Mesendoderm (in vitro differentiated cells): ENCODE measurements around the gene PLEKHG1.

Experiments
- DNase-seq: peaks from one replicate; pipeline ENCODE4 v3.0.0; 2013
- H2AK5ac ChIP-seq: 2 replicates; pipeline ENCODE4 v1.6.1; 2013; ENCODE audit warnings: low read length, inconsistent platforms
- H2BK120ac ChIP-seq: 2 replicates; pipeline ENCODE4 v1.6.1; 2013; ENCODE audit warnings: low read depth, mild to moderate bottlenecking, low read length, moderate library complexity, mixed read lengths
- H2BK15ac ChIP-seq: replicated peaks from 2 replicates; pipeline ENCODE4 v1.6.1; 2013; ENCODE audit warnings: low read depth, mild to moderate bottlenecking, moderate library complexity
- H2BK5ac ChIP-seq: 2 replicates; pipeline ENCODE4 v1.6.1; 2013; ENCODE audit warnings: low read length, inconsistent platforms
- H3K18ac ChIP-seq: 2 replicates; pipeline ENCODE4 v1.6.1; 2013; ENCODE audit warnings: mild to moderate bottlenecking, low read length, mixed read lengths
- H3K23ac ChIP-seq: one replicate; pipeline ENCODE4 v1.6.1; 2013; ENCODE audit warnings: low read length
- H3K27ac ChIP-seq: 2 replicates; pipeline ENCODE4 v1.5.1; 2013; ENCODE audit warnings: low read depth, mild to moderate bottlenecking, inconsistent platforms, low read length, moderate library complexity
- H3K27me3 ChIP-seq: 2 replicates; pipeline ENCODE4 v1.6.1; 2013; ENCODE audit warnings: low read length, control low read depth, mild to moderate bottlenecking, inconsistent platforms; ENCODE audit not compliant: insufficient read depth, poor library complexity
- H3K36me3 ChIP-seq: 2 replicates; pipeline ENCODE4 v1.6.1; 2013; ENCODE audit warnings: low read length, inconsistent platforms; ENCODE audit not compliant: control insufficient read depth, insufficient read depth
- H3K4ac ChIP-seq: one replicate; pipeline ENCODE4 v1.6.1; 2013; ENCODE audit warnings: low read depth, mild to moderate bottlenecking, low read length, moderate library complexity
- H3K4me1 ChIP-seq: 2 replicates; pipeline ENCODE4 v1.6.1; 2013; ENCODE audit warnings: low read depth, low read length, inconsistent platforms; ENCODE audit not compliant: control insufficient read depth
- H3K4me2 ChIP-seq: 2 replicates; pipeline ENCODE4 v1.6.1; 2013; ENCODE audit warnings: low read length
- H3K4me3 ChIP-seq: 2 replicates; pipeline ENCODE4 v1.5.1; 2013; ENCODE audit warnings: mild to moderate bottlenecking, low read length
- H3K56ac ChIP-seq: one replicate; pipeline ENCODE4 v1.6.1; 2013; ENCODE audit warnings: low read length
- H3K79me1 ChIP-seq: 2 replicates; pipeline ENCODE4 v1.6.1; 2013; ENCODE audit warnings: low read length, inconsistent platforms
- H3K79me2 ChIP-seq: 2 replicates; pipeline ENCODE4 v1.6.1; 2013; ENCODE audit warnings: mild to moderate bottlenecking, low read length; ENCODE audit not compliant: control insufficient read depth, insufficient read depth
- H3K9ac ChIP-seq: 2 replicates; pipeline ENCODE4 v1.6.1; 2013; ENCODE audit warnings: low read length, inconsistent platforms
- H4K5ac ChIP-seq: one replicate; pipeline ENCODE4 v1.6.1; 2013; ENCODE audit warnings: low read length
- H4K8ac ChIP-seq: one replicate; pipeline ENCODE4 v1.6.1; 2013; ENCODE audit warnings: low read depth, mild to moderate bottlenecking, control low read depth, low read length, moderate library complexity
- WGBS: extraction: QIAGEN DNeasy Blood & Tissue Kit; methylation state at CpG from one replicate; pipeline ENCODE4 v1.1.7; 2013; ENCODE audit warnings: low lambda C conversion rate, missing lambda C conversion rate; ENCODE audit not compliant: insufficient coverage; ENCODE audit errors: extremely low coverage; 5-methylcytosine and 5-hydroxymethylcytosine counted together

The PLEKHG1 gene

GRCh38 chr6:150592377-150592995, 7.2 kb upstream of the PLEKHG1 start:
- Histone ChIP-seq H2BK120ac (no peak overlapping the region), H3K36me3 (no peaks in the 10 kb centered on the region), H2BK5ac (no peak overlapping the region), H2AK5ac (no peak overlapping the region), H3K23ac (no peak overlapping the region), H4K8ac (no peak overlapping the region), H3K4ac (no peak overlapping the region), H3K4me2 (no peak overlapping the region), H3K18ac (no peak overlapping the region), H3K56ac (no peak overlapping the region), H2BK15ac (no peak overlapping the region), H3K4me1 (no peaks in the 10 kb centered on the region), H3K27ac (no peak overlapping the region), H3K4me3 (no peak overlapping the region), H3K79me1 (no peaks in the 10 kb centered on the region), H3K79me2 (no peaks in the 10 kb centered on the region), H4K5ac (no peak overlapping the region), H3K27me3 (no peaks in the 10 kb centered on the region), H3K9ac (no peak overlapping the region)
- DNase-seq, result no peak
- no CpG with 5 or more reads among the region's 5 CpGs for WGBS

GRCh38 chr6:150593119-150593518, 6.6 kb upstream of the PLEKHG1 start:
- Histone ChIP-seq H3K23ac (no peak overlapping the region), H3K27ac (no peak overlapping the region), H4K8ac (no peak overlapping the region), H3K56ac (no peak overlapping the region), H3K79me2 (no peaks in the 10 kb centered on the region), H3K36me3 (no peaks in the 10 kb centered on the region), H3K4me3 (no peak overlapping the region), H3K4me1 (no peaks in the 10 kb centered on the region), H2BK5ac (no peak overlapping the region), H4K5ac (no peak overlapping the region), H3K9ac (no peak overlapping the region), H2BK15ac (no peak overlapping the region), H3K27me3 (no peaks in the 10 kb centered on the region), H2AK5ac (no peak overlapping the region), H3K79me1 (no peaks in the 10 kb centered on the region), H3K4me2 (no peak overlapping the region), H3K18ac (no peak overlapping the region), H2BK120ac (no peak overlapping the region), H3K4ac (no peak overlapping the region)
- no peak for DNase-seq
- no CpG with 5 or more reads among the region's 4 CpGs for WGBS

GRCh38 chr6:150596439-150596838, 3.2 kb upstream of the PLEKHG1 start:
- Histone ChIP-seq H3K4ac (no peak overlapping the region), H3K79me1 (no peaks in the 10 kb centered on the region), H4K5ac (no peak overlapping the region), H2BK120ac (no peak overlapping the region), H3K9ac (no peak overlapping the region), H2BK5ac (no peak overlapping the region), H3K36me3 (no peaks in the 10 kb centered on the region), H3K56ac (no peak overlapping the region), H3K18ac (no peak overlapping the region), H3K4me2 (no peak overlapping the region), H3K23ac (no peak overlapping the region), H3K79me2 (no peaks in the 10 kb centered on the region), H3K4me1 (no peaks in the 10 kb centered on the region), H3K27me3 (peaks cover 8% of the 10 kb centered on the region), H3K4me3 (no peak overlapping the region), H2BK15ac (no peak overlapping the region), H2AK5ac (no peak overlapping the region), H3K27ac (no peak overlapping the region), H4K8ac (no peak overlapping the region)
- WGBS, result no CpG with 5 or more reads among the region's 7 CpGs
- no peak for DNase-seq

GRCh38 chr6:150598401-150598800, 1.3 kb upstream of the PLEKHG1 start:
- WGBS, result no CpG with 5 or more reads among the region's 4 CpGs

GRCh38 chr6:150598858-150599198, 857 bp upstream of the PLEKHG1 start:
- Histone ChIP-seq H2BK15ac (no peak overlapping the region), H3K23ac (no peak overlapping the region), H3K4me1 (no peaks in the 10 kb centered on the region), H2AK5ac (no peak overlapping the region), H3K4me2 (no peak overlapping the region), H3K4me3 (no peak overlapping the region), H2BK5ac (no peak overlapping the region), H3K9ac (no peak overlapping the region), H3K4ac (no peak overlapping the region), H3K27ac (no peak overlapping the region), H2BK120ac (no peak overlapping the region), H3K79me2 (no peaks in the 10 kb centered on the region), H3K18ac (no peak overlapping the region), H3K56ac (no peak overlapping the region), H3K79me1 (no peaks in the 10 kb centered on the region), H4K5ac (no peak overlapping the region), H3K36me3 (no peaks in the 10 kb centered on the region), H4K8ac (no peak overlapping the region), H3K27me3 (peaks cover 14% of the 10 kb centered on the region)
- no CpG with 5 or more reads among the region's 3 CpGs for whole genome bisulfite sequencing
- no peak for DNase-seq

More at GRCh38 chr6:150598401-150598800, 1.3 kb upstream of the PLEKHG1 start:
- H3K79me1 ChIP-seq, result no peaks in the 10 kb centered on the region
- peaks cover 14% of the 10 kb centered on the region for H3K27me3 ChIP-seq
- no peak overlapping the region for H3K4ac ChIP-seq
- no peak for DNase-seq
- no peak overlapping the region for H3K23ac ChIP-seq
- H4K8ac ChIP-seq, result no peak overlapping the region
- no peak overlapping the region for H3K56ac ChIP-seq
- no peak overlapping the region for H2BK15ac ChIP-seq
- no peak overlapping the region for H3K4me2 ChIP-seq
- no peak overlapping the region for H2BK120ac ChIP-seq
- H3K18ac ChIP-seq, result no peak overlapping the region
- no peak overlapping the region for H4K5ac ChIP-seq
- H3K9ac ChIP-seq, result no peak overlapping the region
- no peak overlapping the region for H3K27ac ChIP-seq
- H3K4me1 ChIP-seq, result no peaks in the 10 kb centered on the region
- H2BK5ac ChIP-seq, result no peak overlapping the region
- no peak overlapping the region for H3K4me3 ChIP-seq
- no peaks in the 10 kb centered on the region for H3K79me2 ChIP-seq
- no peaks in the 10 kb centered on the region for H3K36me3 ChIP-seq
- no peak overlapping the region for H2AK5ac ChIP-seq

GRCh38 chr6:150600010-150600300, 270 bp downstream of the PLEKHG1 start:
- Histone ChIP-seq H3K9ac (peak overlapping the region; percentile 23), H2BK15ac (no peak overlapping the region), H3K56ac (peak overlapping the region; percentile 72), H4K5ac (no peak overlapping the region), H3K4ac (no peak overlapping the region), H2AK5ac (no peak overlapping the region), H3K79me1 (no peaks in the 10 kb centered on the region), H4K8ac (peak overlapping the region; percentile 13), H3K18ac (peak overlapping the region; percentile 76), H3K4me3 (no peak overlapping the region), H3K79me2 (no peaks in the 10 kb centered on the region), H3K4me1 (no peaks in the 10 kb centered on the region), H3K27ac (no peak overlapping the region), H3K27me3 (peaks cover 14% of the 10 kb centered on the region), H2BK120ac (peak overlapping the region; percentile 56), H3K36me3 (no peaks in the 10 kb centered on the region), H3K4me2 (peak overlapping the region; percentile 21), H3K23ac (no peak overlapping the region), H2BK5ac (no peak overlapping the region)
- no peak for DNase-seq
- WGBS, result no CpG with 5 or more reads among the region's 38 CpGs
